ENCODE measurements around the gene ODF2. TPM values are rescaled to one million over a fixed set of nuclear protein-coding genes. Genes with fewer than 3 reads are reported as not detected.

Gene ODF2
- total RNA-seq (10 to 100 TPM; 10.9 to 20.9 (median 13.7) TPM), polyA plus RNA-seq (10 to 100 TPM in 1 of 2 donors, 1 to 10 TPM in 1; 8.0 to 25.5 TPM)
- long read RNA-seq, donor 1, transcript ODF2-201 (21 exons, 3,899 nt): major isoform, 7 of 18 reads
- long read RNA-seq, donor 1, partial matches to known transcripts: 3 of 18 reads
- long read RNA-seq, donor 1, other reads (novel, unspliced or antisense): 7 of 18 reads
- long read RNA-seq, donor 2, transcript ODF2-201 (21 exons, 3,899 nt): major isoform, 24 of 53 reads
- long read RNA-seq, donor 2, partial matches to known transcripts: 20 of 53 reads
- long read RNA-seq, donor 2, other reads (novel, unspliced or antisense): 8 of 53 reads
- long read RNA-seq, donor 3, partial matches to known transcripts: 6 of 13 reads
- long read RNA-seq, donor 3, other reads (novel, unspliced or antisense): 5 of 13 reads

- TF ChIP-seq CTCF (IDR thresholded peaks at IDR 0.05) (no peak), POLR2A (IDR thresholded peaks at IDR 0.05) (peak in 1 of 2 donors; percentile 48)
- DNase-seq (peak; percentile 98 to 99 (median 99)), ATAC-seq (peak; percentile 90 to 97 (median 94))
- peaks cover 0 to 26% (median 11%) of the 10 kb centered on the region in 12 donors for H3K4me1 ChIP-seq
- H3K9me3 ChIP-seq: no peaks in the 10 kb centered on the region
- H3K4me3 ChIP-seq: peak within 1 kb of the TSS; percentile 61 to 96 (median 86)
- intact Hi-C loops (cut with DNase I): loop anchor here in 5 of 10 donors (1.0 to 5.0 kb wide), 6 partner anchors 35 to 176 kb away; partner anchors contain the start of genes SPTAN1 (in 3 of the 5), CERCAM (in 1 of the 5) and GLE1 (in 1 of the 5)
- WGBS, 4 donors: 0 to 1% (median 0%) methylated on average over 34 to 82 of the region's 82 CpGs
- H3K27me3 ChIP-seq: no peaks in the 10 kb centered on the region
- peaks cover 0 to 23% (median 14%) of the 10 kb centered on the region in 9 donors for H3K36me3 ChIP-seq
- peak within 1 kb of the TSS; percentile 71 to 92 (median 87) for H3K27ac ChIP-seq
These were observed at the start of gene ODF2 for GRCh38 chr9:128455849-128456612. TSS of gene ODF2 (plus strand) at chr9:128456006. CDS start at chr9:128456092, 86 bp downstream.

- Histone ChIP-seq H3K36me3 (no peaks in the 10 kb centered on the region), H3K27ac (no peak overlapping the region), H3K9me3 (no peaks in the 10 kb centered on the region), H3K4me3 (no peak overlapping the region), H3K4me1 (peaks cover 0 to 9% (median 0%) of the 10 kb centered on the region in 12 donors), H3K27me3 (peaks cover 0 to 25% (median 0%) of the 10 kb centered on the region in 9 donors)
- WGBS, 4 donors: 73 to 79% (median 77%) methylated on average over 6 to 9 of the region's 9 CpGs
- ATAC-seq: no peak
- DNase-seq: no peak
- intact Hi-C loops (cut with DNase I): no loop called here
- TF ChIP-seq CTCF (IDR thresholded peaks at IDR 0.05) (no peak), POLR2A (IDR thresholded peaks at IDR 0.05) (no peak)
These were observed 48.9 kb upstream of the ODF2 start for GRCh38 chr9:128406848-128407391.

- Histone ChIP-seq H3K4me1 (peaks cover 0 to 13% (median 0%) of the 10 kb centered on the region in 12 donors), H3K27me3 (peaks cover 0 to 37% (median 2%) of the 10 kb centered on the region in 9 donors), H3K27ac (no peak overlapping the region), H3K9me3 (no peaks in the 10 kb centered on the region), H3K4me3 (no peak overlapping the region), H3K36me3 (no peaks in the 10 kb centered on the region)
- intact Hi-C loops (cut with DNase I): no loop called here
- no peak for DNase-seq
- WGBS, 4 donors: 39 to 61% (median 49%) methylated on average over 13 to 26 of the region's 26 CpGs
- no peak for TF ChIP-seq CTCF (IDR thresholded peaks at IDR 0.05)
- no peak for TF ChIP-seq POLR2A (IDR thresholded peaks at IDR 0.05)
- no peak for ATAC-seq
These were observed 46.8 kb upstream of the ODF2 start for GRCh38 chr9:128408963-128409431.

All from heart left ventricle (tissue), 16 donors.